ENCODE data around the gene EBF4. TPM values are rescaled to one million over a fixed set of nuclear protein-coding genes. Genes with fewer than 3 reads are reported as not detected.

The EBF4 gene
- polyA plus RNA-seq, 3 donors: 0.12 TPM; not detected in 2

- no peaks in the 10 kb centered on the region for H3K79me2 ChIP-seq (ENCODE audit: insufficient read depth, low read length)
- Mint-ChIP-seq H3K27me3 (ENCODE audit: low read depth in 3 of 3) (peaks cover 3 to 18% (median 17%) of the 10 kb centered on the region in 3 donors), H3K4me3 (no peak overlapping the region), H3K27ac (no peak overlapping the region), H3K9me3 (peaks cover 0 to 4% (median 1%) of the 10 kb centered on the region in 7 donors), H3K36me3 (no peaks in the 10 kb centered on the region), H3K4me1 (no peaks in the 10 kb centered on the region)
- H2AFZ ChIP-seq (ENCODE audit: insufficient read depth, low read depth, low read length, poor library complexity, severe bottlenecking): no peak overlapping the region
- intact Hi-C loops (cut with micrococcal nuclease): no loop called here
- H3K4me1 ChIP-seq (ENCODE audit: control insufficient read depth in 1 of 2, insufficient read depth in 2 of 2, low read length in 2 of 2): no peaks in the 10 kb centered on the region
- H3K27me3 ChIP-seq (ENCODE audit: control insufficient read depth in 2 of 2, insufficient read depth in 2 of 2, low read length in 2 of 2): peaks cover 0 to 4% of the 10 kb centered on the region in 2 donors
- 86% methylated on average over 9 of the region's 9 CpGs for WGBS (ENCODE audit: insufficient coverage)
- H3K36me3 ChIP-seq (replicated peaks in 1 of 2; ENCODE audit: control insufficient read depth in 1 of 2, insufficient read depth in 2 of 2, low read length in 2 of 2): no peaks in the 10 kb centered on the region
- H3K9me3 ChIP-seq (replicated peaks in 1 of 2; ENCODE audit: control insufficient read depth in 1 of 2, insufficient read depth in 1 of 2, low read length in 2 of 2): peaks cover 0 to 2% of the 10 kb centered on the region in 2 donors
- no peak overlapping the region for H3K27ac ChIP-seq (ENCODE audit: low read depth in 1 of 2, low read length in 2 of 2)
- H3K9ac ChIP-seq (ENCODE audit: insufficient read depth, low read length, poor library complexity, severe bottlenecking): no peak overlapping the region
- no peak overlapping the region for H3K4me3 ChIP-seq (replicated peaks in 1 of 3; ENCODE audit: low read depth in 2 of 3, low read length in 3 of 3)
- no peak overlapping the region for H3K4me2 ChIP-seq (replicated peaks; ENCODE audit: extremely low read depth, low read length, poor library complexity, severe bottlenecking)
- no peak for DNase-seq
- H4K20me1 ChIP-seq (ENCODE audit: insufficient read depth, low read length): no peaks in the 10 kb centered on the region
- no peak for TF ChIP-seq CTCF (IDR thresholded peaks at IDR 0.05)
Observed at GRCh38 chr20:2708665-2709064, 16.1 kb downstream of the EBF4 start.

GRCh38 chr20:2709205-2709981 lies 16.8 kb downstream of the EBF4 start:
- H3K27me3 Mint-ChIP-seq (ENCODE audit: low read depth in 3 of 3): peaks cover 5 to 21% (median 17%) of the 10 kb centered on the region in 3 donors
- Histone ChIP-seq H3K27me3 (ENCODE audit: control insufficient read depth in 2 of 2, insufficient read depth in 2 of 2, low read length in 2 of 2) (peaks cover 0 to 4% of the 10 kb centered on the region in 2 donors), H3K9ac (ENCODE audit: insufficient read depth, low read length, poor library complexity, severe bottlenecking) (no peak overlapping the region), H2AFZ (ENCODE audit: insufficient read depth, low read depth, low read length, poor library complexity, severe bottlenecking) (no peak overlapping the region), H3K4me1 (ENCODE audit: control insufficient read depth in 1 of 2, insufficient read depth in 2 of 2, low read length in 2 of 2) (no peaks in the 10 kb centered on the region), H3K36me3 (replicated peaks in 1 of 2; ENCODE audit: control insufficient read depth in 1 of 2, insufficient read depth in 2 of 2, low read length in 2 of 2) (no peaks in the 10 kb centered on the region), H3K9me3 (replicated peaks in 1 of 2; ENCODE audit: control insufficient read depth in 1 of 2, insufficient read depth in 1 of 2, low read length in 2 of 2) (no peaks in the 10 kb centered on the region), H3K79me2 (ENCODE audit: insufficient read depth, low read length) (no peaks in the 10 kb centered on the region), H3K4me3 (replicated peaks in 1 of 3; ENCODE audit: low read depth in 2 of 3, low read length in 3 of 3) (no peak overlapping the region), H3K27ac (ENCODE audit: low read depth in 1 of 2, low read length in 2 of 2) (no peak overlapping the region), H3K4me2 (replicated peaks; ENCODE audit: extremely low read depth, low read length, poor library complexity, severe bottlenecking) (no peak overlapping the region), H4K20me1 (ENCODE audit: insufficient read depth, low read length) (no peaks in the 10 kb centered on the region)
- no peak for TF ChIP-seq CTCF (IDR thresholded peaks at IDR 0.05)
- peak overlapping the region in 1 of 2 donors; percentile 17 for H3K4me3 Mint-ChIP-seq
- peaks cover 0 to 1% (median 0%) of the 10 kb centered on the region in 7 donors for H3K9me3 Mint-ChIP-seq
- WGBS (ENCODE audit: insufficient coverage): 91% methylated on average over 14 of the region's 17 CpGs
- H3K27ac Mint-ChIP-seq: no peak overlapping the region
- no peak for DNase-seq
- intact Hi-C loops (cut with micrococcal nuclease): no loop called here
- no peaks in the 10 kb centered on the region for H3K4me1 Mint-ChIP-seq
- no peaks in the 10 kb centered on the region for H3K36me3 Mint-ChIP-seq
